Bronchial epithelial cell (primary cell): ENCODE results near the gene SRD5A1. TPM values are rescaled to one million over a fixed set of nuclear protein-coding genes. Genes with fewer than 3 reads are reported as not detected.
A peak's percentile ranks its signal among the peaks of the same experiment; 100 is the strongest.

Experiments
- DNase-seq: peaks from one replicate; pipeline ENCODE4 v3.0.0-alpha.2; 2010; ENCODE audit warnings: low read depth
- FAIRE-seq: peaks from 2 replicates; lab custom pipeline; 2011; peaks lifted over from hg19 to GRCh38; lab: Jason Lieb, UNC
- H3K27me3 ChIP-seq: 2 replicates; pipeline ENCODE4 v1.5.1; 2011; ENCODE audit warnings: low read length; ENCODE audit not compliant: control insufficient read depth, insufficient read depth
- H3K36me3 ChIP-seq: 2 replicates; pipeline ENCODE4 v1.5.1; 2011; ENCODE audit warnings: low read length; ENCODE audit not compliant: control insufficient read depth, insufficient read depth
- H3K4me3 ChIP-seq: 2 replicates; pipeline ENCODE4 v1.5.1; 2011; ENCODE audit warnings: mild to moderate bottlenecking, low read depth, low read length, control low read depth
- CTCF ChIP-seq: IDR thresholded peaks from 2 replicates; pipeline ENCODE4 v1.5.1; 2011; ENCODE audit warnings: mild to moderate bottlenecking, moderate library complexity, low read length, control low read depth, inconsistent platforms; ENCODE audit not compliant: insufficient read depth, severe bottlenecking
- total RNA-seq: library from RNA; depleted of rRNA; stranded (reverse); fragments of >200 nt; gene quantifications from 2 replicates; pipeline ENCODE4 v1.2.1, GENCODE V29; 2014

The SRD5A1 gene
- 14.8 and 24.0 TPM in 2 replicates for total RNA-seq

- FAIRE-seq = no peak
- DNase-seq = peak; percentile 80
- no peak for TF ChIP-seq CTCF
- peak within 1 kb of the TSS; percentile 73 for H3K4me3 ChIP-seq
- peaks cover 4% of the 10 kb centered on the region for H3K36me3 ChIP-seq
- H3K27me3 ChIP-seq = no peaks in the 10 kb centered on the region
Observed at GRCh38 chr5:6632888-6633468, at the start of gene SRD5A1, which contains the start of gene NSUN2. Gene SRD5A1, plus strand, starts transcription at chr5:6633440. Its CDS starts 137 bp downstream, at chr5:6633577. Gene NSUN2, minus strand, starts transcription at chr5:6633044. Its CDS starts 65 bp downstream, at chr5:6632979.

GRCh38 chr5:6584101-6584645 is 49.1 kb upstream of the SRD5A1 start:
- H3K36me3 ChIP-seq = no peaks in the 10 kb centered on the region
- TF ChIP-seq CTCF = no peak
- no peak for DNase-seq
- H3K27me3 ChIP-seq = peaks cover 12% of the 10 kb centered on the region
- no peak for FAIRE-seq
- no peak overlapping the region for H3K4me3 ChIP-seq

- Histone ChIP-seq H3K36me3 (no peaks in the 10 kb centered on the region), H3K4me3 (no peak overlapping the region), H3K27me3 (peaks cover 12% of the 10 kb centered on the region)
- DNase-seq = no peak
- no peak for TF ChIP-seq CTCF
- FAIRE-seq = no peak
Observed at GRCh38 chr5:6584727-6585126, 48.5 kb upstream of the SRD5A1 start.

- Histone ChIP-seq H3K36me3 (no peaks in the 10 kb centered on the region), H3K27me3 (peaks cover 12% of the 10 kb centered on the region), H3K4me3 (no peak overlapping the region)
- no peak for FAIRE-seq
- TF ChIP-seq CTCF = no peak
- no peak for DNase-seq
Observed at GRCh38 chr5:6585168-6585567, 48.1 kb upstream of the SRD5A1 start.

GRCh38 chr5:6585939-6586646 is 47.1 kb upstream of the SRD5A1 start:
- DNase-seq = no peak
- no peak for TF ChIP-seq CTCF
- Histone ChIP-seq H3K4me3 (no peak overlapping the region), H3K36me3 (no peaks in the 10 kb centered on the region), H3K27me3 (peaks cover 12% of the 10 kb centered on the region)
- FAIRE-seq = no peak
